VCaP (cell line): Measurements from ENCODE around the gene FERMT1.

ENCODE experiments used
- H3K27ac ChIP-seq: fragments of 450-650 bp; 2 replicates; pipeline ENCODE4 v1.5.1; 2017
- CTCF ChIP-seq: fragments of 450-650 bp; conservative IDR thresholded peaks from 2 replicates; pipeline ENCODE4 v1.5.1; 2017; ENCODE audit warnings: mild to moderate bottlenecking, moderate library complexity

FERMT1 gene

GRCh38 chr20:6122873-6123648, at the start of gene FERMT1:
FERMT1 (minus strand) TSS chr20:6123030; CDS start chr20:6119554, 3,476 bp downstream.
- TF ChIP-seq CTCF = peak; percentile 45
- H3K27ac ChIP-seq = peak within 1 kb of the TSS; percentile 88

GRCh38 chr20:6169251-6169650, 46.4 kb upstream of the FERMT1 start:
- H3K27ac ChIP-seq = no peak overlapping the region
- TF ChIP-seq CTCF = peak; percentile 25; the same call in 1 of the 2 replicates

- H3K27ac ChIP-seq = no peak overlapping the region
- no peak for TF ChIP-seq CTCF
Measured at GRCh38 chr20:6168204-6168603, 45.4 kb upstream of the FERMT1 start.

- no peak for TF ChIP-seq CTCF
- H3K27ac ChIP-seq = no peak overlapping the region
Measured at GRCh38 chr20:6165346-6165745, 42.5 kb upstream of the FERMT1 start.

GRCh38 chr20:6164421-6165341, 41.9 kb upstream of the FERMT1 start:
- no peak for TF ChIP-seq CTCF

GRCh38 chr20:6160736-6161135, 37.9 kb upstream of the FERMT1 start:
- TF ChIP-seq CTCF = no peak
- no peak overlapping the region for H3K27ac ChIP-seq

More at GRCh38 chr20:6164421-6165341, 41.9 kb upstream of the FERMT1 start:
- H3K27ac ChIP-seq = no peak overlapping the region

GRCh38 chr20:6157345-6157744, 34.5 kb upstream of the FERMT1 start:
- no peak for TF ChIP-seq CTCF
- H3K27ac ChIP-seq = no peak overlapping the region
